Mucosa of descending colon (tissue), 3 donors: ENCODE results near the gene MAP2K1. TPM values are rescaled to one million over a fixed set of nuclear protein-coding genes. Genes with fewer than 3 reads are reported as not detected.

Source experiments
- ATAC-seq: fragments of 200-7000 bp; cut with Tn5 transposase; one replicate; pipeline ENCODE4 v1.9.1; 2020; ENCODE audit warnings: mild to moderate bottlenecking, moderate library complexity
- DNase-seq, 3 donors: peaks; one replicate each; pipeline ENCODE4 v3.0.0-alpha.2; 2020
- H3K36me3 ChIP-seq: fragments of 200-600 bp; one replicate; pipeline ENCODE4 v1.8.0; 2021; ENCODE audit warnings: low read depth, mild to moderate bottlenecking
- H3K4me1 ChIP-seq: fragments of 200-600 bp; one replicate; pipeline ENCODE4 v1.8.0; 2021; ENCODE audit warnings: low read depth, mild to moderate bottlenecking
- H3K4me3 ChIP-seq: fragments of 200-600 bp; one replicate; pipeline ENCODE4 v1.8.0; 2021; ENCODE audit warnings: mild to moderate bottlenecking
- H3K9me3 ChIP-seq: fragments of 200-600 bp; one replicate; pipeline ENCODE4 v1.8.0; 2021; ENCODE audit warnings: mild to moderate bottlenecking
- CTCF ChIP-seq: fragments of 200-600 bp; IDR thresholded peaks from one replicate; pipeline ENCODE4 v1.8.0; 2022; ENCODE audit warnings: antibody characterized with exemption, mild to moderate bottlenecking
- intact Hi-C, 2 donors: fragments of 100-400 bp; cut with DNase I in 1 of 2; cut with micrococcal nuclease in 1 of 2; formaldehyde crosslinking; loops; one replicate each; pipeline versions ENCODE4 v1.11.0 to v1.11.1; 2022; cut with DNase I, micrococcal nuclease
- total RNA-seq, 3 donors: library from RNA; stranded (reverse); fragmentation: NEBNext Ultra II Directional in 2 of 3; extraction: Animal tissue kit (Norgen Biotek cat#: 25700) in 2 of 3; gene quantifications; one replicate each; pipeline versions ENCODE4 v1.2.1 to v1.2.4, GENCODE V29; 2021 to 2023
- donor health status: DM: no; HTN: no; CAD: no; lungs with moderate emphysema.
- donor health status: DM: no; HTN: no; CAD: no.
- donor health status: DM: no; HTN: yes; CAD: no.

MAP2K1 gene
- total RNA-seq, 3 donors from 2014 or later, result 34.4 to 45.3 (median 44.0) TPM

DNA sequence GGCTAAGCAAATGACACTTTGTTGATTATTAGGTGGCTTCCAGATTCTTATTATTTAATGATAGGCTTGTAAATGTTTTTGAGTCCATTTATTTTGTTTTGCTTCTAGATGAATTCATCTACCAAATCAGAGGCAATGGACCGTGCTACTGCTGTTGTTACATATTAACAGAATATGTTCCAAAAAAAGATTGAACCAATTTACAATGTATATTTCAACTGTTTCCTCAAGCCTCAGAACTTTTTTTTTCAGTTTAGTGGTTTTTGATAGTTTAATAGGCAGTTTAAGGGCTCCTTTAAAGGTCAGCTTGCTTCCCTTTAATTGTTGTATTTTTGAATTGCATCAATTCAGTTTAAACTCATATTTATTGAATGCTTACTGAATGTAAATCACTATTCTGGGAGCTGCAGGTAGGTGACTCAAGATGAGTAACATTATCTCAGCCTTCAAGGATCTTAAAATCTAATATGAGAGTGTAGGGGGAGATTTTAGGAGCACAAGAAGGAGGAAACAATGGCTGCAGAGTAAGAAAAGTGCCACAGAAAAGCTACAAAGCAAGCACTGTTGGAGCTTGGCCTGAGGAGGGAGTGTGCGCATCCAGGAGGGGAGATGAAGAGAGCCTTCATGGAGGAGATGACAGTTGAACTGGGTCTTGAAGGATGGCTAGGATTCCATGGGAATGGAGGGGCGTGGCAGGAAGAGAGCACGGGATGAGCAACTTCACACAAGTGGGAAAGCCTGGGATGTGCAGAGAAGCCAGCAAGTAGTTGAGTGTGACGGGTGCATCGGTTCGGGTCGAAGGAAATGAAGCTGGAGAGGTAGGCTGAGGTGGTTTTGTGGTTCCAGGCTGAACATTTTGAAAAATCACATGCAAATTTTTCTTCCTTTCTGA lies 14.7 kb downstream of the MAP2K1 start:
- H3K9me3 ChIP-seq, result no peaks in the 10 kb centered on the region
- intact Hi-C loops, result no loop called here
- no peak for ATAC-seq
- no peaks in the 10 kb centered on the region for H3K4me1 ChIP-seq
- no peaks in the 10 kb centered on the region for H3K36me3 ChIP-seq
- DNase-seq, result no peak
- no peak for TF ChIP-seq CTCF
- H3K4me3 ChIP-seq, result no peak overlapping the region

DNA sequence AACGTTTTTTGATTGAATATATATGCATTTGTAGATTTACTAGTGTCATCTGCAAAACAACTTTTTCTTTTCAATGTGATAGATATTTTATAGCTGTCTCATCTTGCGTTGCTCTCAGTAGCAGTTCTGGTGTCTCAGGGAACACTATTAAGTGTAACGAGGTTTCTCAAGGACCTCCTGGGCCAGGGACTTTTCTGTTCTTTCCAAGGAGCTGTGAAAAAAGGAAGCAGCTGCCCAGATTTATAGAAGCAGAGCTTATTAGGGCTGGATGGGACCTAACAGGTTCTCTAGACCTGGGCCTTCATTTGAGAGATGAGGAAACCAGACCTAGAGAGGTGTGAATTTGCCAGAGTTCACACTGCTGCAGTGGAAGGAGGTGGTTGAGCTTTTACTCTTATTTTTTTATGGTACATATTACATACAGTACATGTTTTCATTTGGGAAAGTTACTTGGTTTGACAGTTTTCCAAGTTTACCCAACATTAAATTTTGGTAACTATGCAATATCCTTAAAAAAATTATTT lies 16.1 kb downstream of the MAP2K1 start:
- H3K4me1 ChIP-seq, result no peaks in the 10 kb centered on the region
- H3K36me3 ChIP-seq, result no peaks in the 10 kb centered on the region
- no peaks in the 10 kb centered on the region for H3K9me3 ChIP-seq
- no peak for DNase-seq
- no peak for TF ChIP-seq CTCF
- no peak overlapping the region for H3K4me3 ChIP-seq
- intact Hi-C loops, result no loop called here
- ATAC-seq, result no peak

DNA sequence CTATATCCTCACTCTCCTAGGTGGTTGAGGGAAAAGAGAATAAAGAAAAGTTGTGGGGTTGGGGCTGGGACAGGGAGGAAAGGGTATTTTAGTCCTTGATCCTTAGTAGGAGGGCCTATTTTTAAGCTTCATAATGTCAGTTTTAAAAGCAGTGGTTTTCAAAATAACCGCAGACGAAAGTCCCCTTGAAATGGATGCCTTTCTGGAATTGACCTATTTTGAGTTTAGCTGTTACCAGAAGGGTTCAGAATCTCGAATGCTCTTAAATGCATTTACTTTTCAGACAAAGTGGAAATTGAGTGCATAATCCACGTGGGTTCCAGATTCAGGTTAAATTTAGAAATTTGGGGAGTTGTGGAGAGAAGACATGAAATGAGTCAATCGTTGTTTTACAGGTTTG lies 16.6 kb downstream of the MAP2K1 start:
- Histone ChIP-seq H3K9me3 (no peaks in the 10 kb centered on the region), H3K4me3 (no peak overlapping the region), H3K36me3 (no peaks in the 10 kb centered on the region), H3K4me1 (no peaks in the 10 kb centered on the region)
- intact Hi-C loops, result no loop called here
- no peak for TF ChIP-seq CTCF
- DNase-seq (no peak), ATAC-seq (no peak)

DNA sequence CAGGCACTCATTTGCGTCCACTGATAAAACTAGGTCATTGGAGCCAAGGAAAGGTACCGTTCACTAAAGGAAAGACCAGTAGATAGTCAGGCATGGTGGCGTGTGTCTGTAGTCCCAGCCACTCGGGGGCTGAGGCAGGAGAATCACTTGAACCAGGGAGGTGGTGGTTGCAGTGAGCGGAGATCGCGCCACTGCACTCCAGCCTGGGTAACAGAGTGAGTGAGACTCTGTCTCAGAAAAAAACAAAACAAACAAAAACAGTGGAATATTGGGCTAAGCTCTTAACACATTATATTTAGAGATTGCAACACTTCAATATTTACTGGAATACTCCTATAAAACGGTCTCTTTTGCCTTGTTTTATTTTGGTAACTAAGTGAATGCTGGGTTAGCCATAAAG lies 17.4 kb downstream of the MAP2K1 start:
- Histone ChIP-seq H3K4me3 (no peak overlapping the region), H3K9me3 (no peaks in the 10 kb centered on the region), H3K36me3 (no peaks in the 10 kb centered on the region), H3K4me1 (no peaks in the 10 kb centered on the region)
- intact Hi-C loops, result no loop called here
- no peak for TF ChIP-seq CTCF
- ATAC-seq, result no peak
- no peak for DNase-seq

GRCh38 chr15:66404532-66404931 lies 17.8 kb downstream of the MAP2K1 start:
- ATAC-seq (no peak), DNase-seq (no peak)
- Histone ChIP-seq H3K9me3 (no peaks in the 10 kb centered on the region), H3K4me1 (no peaks in the 10 kb centered on the region), H3K36me3 (no peaks in the 10 kb centered on the region), H3K4me3 (no peak overlapping the region)
- intact Hi-C loops, result no loop called here
- TF ChIP-seq CTCF, result no peak
